Urinary bladder (tissue), 4 donors: ENCODE measurements around the gene AATF. TPM values are rescaled to one million over a fixed set of nuclear protein-coding genes. Genes with fewer than 3 reads are reported as not detected.
"Not testable (repeated sequence)": the region's sequence is repeated elsewhere in the genome, so short reads cannot be mapped to it uniquely, and the experiment has no call there.

Experiments used
- DNase-seq: peaks from one replicate; pipeline ENCODE4 v3.0.0-alpha.2; 2015; ENCODE audit errors: extremely low spot score
- H3K27ac ChIP-seq: one replicate; pipeline ENCODE4 v1.5.1; 2013; ENCODE audit warnings: low read depth, mild to moderate bottlenecking, moderate library complexity
- H3K36me3 ChIP-seq: one replicate; pipeline ENCODE4 v1.6.1; 2013; ENCODE audit warnings: mild to moderate bottlenecking, moderate library complexity; ENCODE audit not compliant: insufficient read depth
- H3K4me1 ChIP-seq: one replicate; pipeline ENCODE4 v1.6.1; 2013; ENCODE audit warnings: mild to moderate bottlenecking, moderate library complexity; ENCODE audit not compliant: insufficient read depth
- H3K4me3 ChIP-seq: one replicate; pipeline ENCODE4 v1.5.1; 2013; ENCODE audit warnings: low read depth, low read length
- WGBS: extraction: QIAGEN DNeasy Blood & Tissue Kit; methylation state at CpG from one replicate; pipeline ENCODE4 v1.1.7; 2013; 5-methylcytosine and 5-hydroxymethylcytosine counted together
- polyA plus RNA-seq: library from polyadenylated mRNA; stranded (reverse); fragments of 200-250 nt; gene quantifications from one replicate; pipeline ENCODE4 v1.2.3, GENCODE V29; 2013
- total RNA-seq: library from RNA; depleted of rRNA; stranded (reverse); fragments of >200 nt; gene quantifications from one replicate; pipeline ENCODE4 v1.2.3, GENCODE V29; 2014
- donor health status: healthy with polysubstance abuse.
- donor health status: healthy.

Gene AATF
- total and polyA plus RNA-seq, 2 donors: 11.3 to 46.0 TPM

DNA sequence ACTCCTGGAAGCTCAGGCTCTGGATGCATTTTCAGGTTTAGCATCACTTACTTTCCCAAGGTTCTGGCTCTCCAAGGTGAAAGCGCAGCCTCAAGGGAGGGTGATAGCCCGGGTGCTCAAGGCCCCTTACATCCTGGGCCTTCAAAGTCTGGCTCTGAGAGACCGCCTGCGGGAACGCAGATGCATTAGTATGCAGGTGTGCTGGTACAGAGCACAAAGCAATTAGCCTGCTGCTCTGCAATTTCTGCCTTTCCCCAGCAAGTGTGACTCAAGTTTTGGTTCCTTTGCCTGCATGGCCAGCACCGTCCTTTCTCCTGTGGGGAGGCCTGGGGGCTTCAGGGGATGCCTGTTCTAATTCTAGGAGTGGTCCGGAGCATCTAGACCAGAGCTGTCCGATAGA lies 116.2 kb downstream of the AATF start:
- Histone ChIP-seq H3K27ac (no peak overlapping the region), H3K4me1 (no peaks in the 10 kb centered on the region), H3K4me3 (no peak overlapping the region), H3K36me3 (no peaks in the 10 kb centered on the region)
- WGBS: 91% methylated on average over 8 of the region's 8 CpGs
- DNase-seq: no peak

DNA sequence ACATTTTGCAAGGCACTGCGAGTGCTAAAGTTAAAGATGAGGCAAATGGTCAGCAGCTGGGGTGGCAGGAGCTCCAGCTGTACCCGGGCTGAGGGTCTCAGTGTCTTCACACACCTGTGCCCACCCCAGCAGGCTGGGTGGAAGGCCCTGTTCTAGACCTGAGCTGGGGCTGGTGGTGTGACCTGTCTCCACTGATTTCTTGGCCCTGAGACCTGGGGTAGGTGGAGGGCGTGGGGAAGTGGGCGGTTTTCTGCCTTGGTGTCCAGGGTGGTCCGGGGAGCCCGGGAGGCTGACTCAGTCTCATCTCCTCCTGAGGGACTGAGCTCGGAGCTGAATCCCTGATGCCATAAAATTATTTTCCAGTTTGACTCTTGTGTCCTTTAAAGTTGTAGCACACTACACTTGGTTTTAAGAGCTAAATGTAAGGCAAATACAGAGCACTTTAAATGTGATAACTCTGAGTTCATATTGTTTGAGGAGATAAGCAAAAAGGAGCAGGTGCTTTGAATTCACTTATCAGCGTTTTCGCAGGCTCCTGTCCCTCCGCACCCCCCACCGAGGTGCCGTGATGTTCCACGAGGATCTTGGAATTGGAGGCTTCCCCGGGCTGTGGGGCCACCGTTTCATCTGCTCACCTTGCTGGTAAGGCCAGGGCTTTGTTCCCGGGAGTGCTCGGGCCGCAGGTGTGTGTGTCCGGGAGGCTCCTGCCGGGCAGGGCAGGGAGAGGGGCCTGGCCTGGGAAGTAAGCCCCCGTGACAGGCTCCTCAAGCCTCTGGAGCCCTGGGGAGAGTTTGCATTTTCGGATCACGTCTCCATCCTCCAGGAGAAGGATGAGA lies 117.0 kb downstream of the AATF start:
- WGBS: 65% methylated on average over 23 of the region's 23 CpGs
- H3K36me3 ChIP-seq: no peaks in the 10 kb centered on the region

DNA sequence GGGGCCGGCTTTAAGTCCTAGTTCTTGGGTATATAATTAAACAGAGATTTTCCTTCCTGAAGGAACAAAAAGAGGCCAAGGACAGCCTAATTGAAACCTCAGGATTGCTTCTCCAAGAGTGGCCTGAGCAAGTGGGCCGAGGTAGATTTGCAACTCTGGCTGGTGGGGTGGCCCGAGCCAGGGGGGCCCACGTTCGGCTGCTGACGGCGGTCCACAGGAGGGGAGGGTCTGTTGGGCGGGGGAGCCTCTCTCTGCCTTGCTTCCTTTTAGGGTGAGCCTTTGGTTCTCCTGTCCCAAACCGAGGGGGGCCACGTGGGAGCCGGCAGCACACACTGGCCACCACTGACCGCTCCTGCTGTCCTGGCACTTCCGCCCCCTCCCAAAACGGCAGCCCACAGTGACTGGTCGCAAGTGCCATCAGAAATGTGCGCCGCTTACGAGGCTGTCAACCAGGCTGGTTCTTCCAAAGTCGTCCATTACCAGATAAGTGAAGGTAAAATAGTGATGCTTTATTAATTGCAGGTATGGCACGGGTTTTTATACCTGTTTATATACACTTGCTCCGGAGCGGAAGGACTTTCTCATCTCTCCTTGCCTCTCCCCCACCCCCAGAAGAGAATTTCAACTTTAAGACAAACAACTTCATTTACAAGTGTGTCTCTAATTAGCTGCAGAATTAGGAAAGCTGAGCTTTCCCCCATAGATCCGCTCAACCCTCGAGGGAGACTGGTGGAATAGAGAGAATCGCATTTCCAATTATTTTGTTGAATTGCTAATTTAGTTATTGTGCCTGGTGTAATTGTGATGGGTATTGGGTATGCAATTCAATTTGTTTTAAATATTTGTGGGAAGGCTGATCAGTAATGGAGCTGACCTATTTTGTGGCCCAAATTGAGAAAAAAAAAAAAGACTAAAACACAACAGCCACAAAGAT lies 117.8 kb downstream of the AATF start:
- no peak overlapping the region for H3K27ac ChIP-seq
- WGBS: 69% methylated on average over 25 of the region's 25 CpGs
- no peak overlapping the region for H3K4me3 ChIP-seq
- no peaks in the 10 kb centered on the region for H3K4me1 ChIP-seq
- DNase-seq: no peak
- H3K36me3 ChIP-seq: no peaks in the 10 kb centered on the region

More for the DNA sequence above, 117.0 kb downstream of the AATF start:
- Histone ChIP-seq H3K4me3 (no peak overlapping the region), H3K4me1 (no peaks in the 10 kb centered on the region), H3K27ac (no peak overlapping the region)
- DNase-seq: no peak

DNA sequence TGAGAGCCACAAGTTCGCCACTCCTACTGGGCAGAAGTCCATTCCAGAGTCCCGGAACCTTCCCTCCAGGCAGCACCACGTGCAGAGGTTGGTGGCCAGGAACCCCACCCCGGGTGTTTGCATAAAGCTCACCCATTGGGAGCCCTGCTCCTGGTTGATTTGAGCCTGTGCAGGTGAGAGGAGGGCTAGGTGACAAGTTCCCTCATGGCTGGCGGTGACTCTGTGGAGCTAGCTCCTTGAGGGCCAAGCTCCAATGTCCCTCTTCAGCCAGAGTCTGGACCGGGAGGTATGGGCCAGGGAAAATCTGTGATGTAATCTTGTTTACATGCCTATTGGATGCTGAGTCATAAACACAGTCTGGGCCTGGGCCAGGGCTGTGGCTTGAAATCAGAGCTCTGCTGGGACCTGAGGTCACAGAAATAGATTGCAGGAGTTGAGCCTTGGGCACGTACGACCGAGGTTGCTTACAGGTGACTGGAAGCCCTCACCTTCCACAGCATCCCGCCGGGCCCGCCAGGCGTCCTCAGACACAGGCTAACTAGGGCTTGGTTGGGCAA lies 118.9 kb downstream of the AATF start:
- no peaks in the 10 kb centered on the region for H3K36me3 ChIP-seq
- no peaks in the 10 kb centered on the region for H3K4me1 ChIP-seq
- no peak for DNase-seq
- no peak overlapping the region for H3K4me3 ChIP-seq
- H3K27ac ChIP-seq: no peak overlapping the region
- WGBS: 53% methylated on average over 13 of the region's 13 CpGs

DNA sequence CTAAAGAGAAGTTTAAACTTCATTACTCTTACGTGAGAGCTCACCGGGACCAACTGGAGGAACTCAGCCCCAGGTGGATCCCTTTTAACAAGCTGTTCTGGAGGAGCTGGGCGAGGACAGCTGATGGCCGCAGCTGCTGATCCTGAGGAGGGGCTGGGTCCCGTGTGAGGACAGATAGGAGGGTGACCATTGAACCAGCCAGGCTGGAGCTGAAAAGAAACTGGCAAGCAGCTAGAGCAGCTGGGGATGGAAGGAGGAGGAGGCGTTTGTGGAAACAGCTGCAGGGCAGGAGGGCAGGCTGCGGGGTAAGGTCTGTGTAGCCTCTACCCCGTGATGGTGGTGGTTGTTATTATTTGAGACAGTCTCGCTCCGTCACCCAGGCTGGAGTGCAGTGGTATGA lies 119.5 kb downstream of the AATF start:
- WGBS: 48% methylated on average over 10 of the region's 10 CpGs
- no peak for DNase-seq
- Histone ChIP-seq H3K4me1 (no peaks in the 10 kb centered on the region), H3K4me3 (no peak overlapping the region), H3K36me3 (no peaks in the 10 kb centered on the region), H3K27ac (no peak overlapping the region)

DNA sequence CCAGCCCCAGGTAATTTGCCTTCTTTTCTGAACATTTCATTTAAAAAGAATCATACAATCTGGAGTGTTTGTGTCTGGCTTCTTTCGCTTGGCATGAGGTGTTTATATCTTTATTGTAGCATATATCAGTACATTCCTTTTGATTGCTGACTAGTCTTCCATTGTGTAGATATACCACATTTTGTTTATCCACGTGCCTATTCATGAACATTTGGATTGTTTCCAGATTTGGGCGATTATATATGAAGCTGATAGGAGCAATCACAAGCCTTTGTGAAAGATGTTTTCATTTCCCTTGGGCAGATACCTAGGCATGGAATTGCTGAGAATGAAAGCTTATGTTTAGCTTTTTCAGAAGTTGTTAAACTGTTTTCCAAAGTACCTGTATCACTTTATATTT lies 120.3 kb downstream of the AATF start:
- H3K4me3 ChIP-seq: no peak overlapping the region
- 91% methylated on average over 3 of the region's 3 CpGs for WGBS
- no peak overlapping the region for H3K27ac ChIP-seq
- no peaks in the 10 kb centered on the region for H3K4me1 ChIP-seq
- no peaks in the 10 kb centered on the region for H3K36me3 ChIP-seq
- DNase-seq: no peak

DNA sequence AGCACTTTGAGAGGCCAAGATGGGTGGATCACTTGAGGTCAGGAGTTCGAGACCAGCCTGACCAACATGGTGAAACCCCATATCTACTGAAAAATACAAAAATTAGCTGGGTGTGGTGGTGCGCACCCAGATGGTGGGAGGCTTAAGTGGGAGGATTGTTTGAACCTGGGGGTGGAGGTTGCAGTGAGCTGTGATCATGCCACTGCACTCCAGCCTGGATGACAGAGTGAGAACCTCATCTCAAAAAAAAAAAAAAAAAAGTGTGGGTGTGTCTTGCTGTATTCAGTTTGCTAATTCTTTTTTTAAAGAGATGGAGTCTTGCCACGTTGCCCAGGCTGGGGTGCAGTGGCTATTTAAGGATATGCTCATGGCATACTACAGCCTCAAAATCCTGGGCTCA lies 124.7 kb downstream of the AATF start:
- DNase-seq, H3K27ac ChIP-seq, H3K4me1 ChIP-seq, H3K4me3 ChIP-seq, H3K36me3 ChIP-seq: not testable (repeated sequence)
- WGBS: 77% methylated on average over 3 of the region's 3 CpGs

DNA sequence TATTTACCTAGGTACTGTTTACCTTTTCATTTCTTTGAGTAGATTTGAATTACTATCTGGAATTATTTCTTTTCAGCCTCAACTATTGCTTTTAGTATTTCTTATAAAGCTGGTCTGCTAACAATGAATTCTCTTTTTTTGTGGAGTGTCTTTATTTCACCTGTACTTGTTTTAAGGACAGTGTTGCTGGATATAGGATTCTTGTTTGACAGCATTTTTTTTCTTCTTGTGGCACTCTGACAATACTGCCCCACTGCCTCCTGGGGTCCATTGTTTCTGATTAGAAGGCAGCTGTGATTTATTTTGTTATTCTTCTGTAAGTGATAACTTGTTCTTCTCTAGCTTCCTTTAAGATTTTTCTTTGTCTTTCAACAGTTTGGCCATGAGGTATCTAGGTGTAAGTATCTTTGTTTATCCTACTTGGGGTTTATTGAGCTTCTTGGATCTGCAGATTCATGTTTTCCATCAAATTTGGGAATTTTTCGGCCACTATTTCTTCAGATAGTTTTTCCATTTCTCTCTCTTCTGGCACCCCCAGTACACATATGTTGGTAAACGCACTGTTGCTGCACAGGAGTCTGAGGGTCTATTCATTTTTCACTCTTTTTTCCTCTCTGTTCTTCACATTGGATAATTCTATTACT lies 130.4 kb downstream of the AATF start:
- WGBS: 97% methylated on average over 2 of the region's 2 CpGs
- Histone ChIP-seq H3K4me1 (no peaks in the 10 kb centered on the region), H3K27ac (no peak overlapping the region), H3K36me3 (no peaks in the 10 kb centered on the region), H3K4me3 (no peak overlapping the region)
- no peak for DNase-seq

DNA sequence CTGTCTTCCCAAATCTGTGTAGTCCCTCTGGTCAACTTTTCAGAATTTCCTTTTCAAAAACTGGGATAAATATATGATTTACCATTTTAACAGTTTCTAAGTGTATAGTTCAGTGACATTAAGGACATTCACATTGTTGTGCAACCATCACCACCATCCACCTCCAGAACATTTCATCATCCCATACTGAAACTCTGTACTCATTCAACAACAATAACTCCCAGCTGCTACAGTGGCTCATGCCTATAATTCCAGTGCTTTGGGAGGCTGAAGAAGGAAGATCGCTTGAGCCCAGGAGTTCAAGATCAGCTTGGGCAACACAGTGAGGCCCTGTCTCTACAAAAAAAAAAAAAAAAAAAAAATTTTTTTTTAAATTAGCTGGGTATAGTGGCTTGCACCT lies 131.0 kb downstream of the AATF start:
- 96% methylated on average over 1 of the region's 1 CpG for WGBS
- Histone ChIP-seq H3K4me3 (no peak overlapping the region), H3K36me3 (no peaks in the 10 kb centered on the region), H3K4me1 (no peaks in the 10 kb centered on the region), H3K27ac (no peak overlapping the region)
- no peak for DNase-seq

DNA sequence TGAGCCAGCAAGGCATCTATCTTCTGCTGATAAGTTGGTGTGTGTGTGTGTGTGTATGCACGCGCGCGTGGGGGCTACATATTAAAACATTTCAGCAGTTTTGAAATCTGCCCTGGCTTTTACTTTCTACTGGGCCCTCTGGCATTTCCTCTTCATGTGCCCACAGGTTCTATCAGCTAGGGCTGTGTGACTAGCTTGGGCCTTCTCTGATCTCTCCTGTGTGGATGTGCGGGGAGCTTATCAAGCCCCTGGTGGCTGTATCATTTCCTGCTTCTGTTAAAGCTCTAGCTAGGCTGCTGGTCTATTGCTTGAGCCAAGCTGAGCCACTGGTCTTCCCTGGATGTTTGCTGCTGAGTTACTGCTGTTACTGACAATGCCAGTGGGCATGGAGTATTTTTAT lies 132.5 kb downstream of the AATF start:
- DNase-seq: no peak
- Histone ChIP-seq H3K27ac (no peak overlapping the region), H3K36me3 (no peaks in the 10 kb centered on the region), H3K4me1 (no peaks in the 10 kb centered on the region), H3K4me3 (no peak overlapping the region)
- WGBS: 85% methylated on average over 5 of the region's 5 CpGs

DNA sequence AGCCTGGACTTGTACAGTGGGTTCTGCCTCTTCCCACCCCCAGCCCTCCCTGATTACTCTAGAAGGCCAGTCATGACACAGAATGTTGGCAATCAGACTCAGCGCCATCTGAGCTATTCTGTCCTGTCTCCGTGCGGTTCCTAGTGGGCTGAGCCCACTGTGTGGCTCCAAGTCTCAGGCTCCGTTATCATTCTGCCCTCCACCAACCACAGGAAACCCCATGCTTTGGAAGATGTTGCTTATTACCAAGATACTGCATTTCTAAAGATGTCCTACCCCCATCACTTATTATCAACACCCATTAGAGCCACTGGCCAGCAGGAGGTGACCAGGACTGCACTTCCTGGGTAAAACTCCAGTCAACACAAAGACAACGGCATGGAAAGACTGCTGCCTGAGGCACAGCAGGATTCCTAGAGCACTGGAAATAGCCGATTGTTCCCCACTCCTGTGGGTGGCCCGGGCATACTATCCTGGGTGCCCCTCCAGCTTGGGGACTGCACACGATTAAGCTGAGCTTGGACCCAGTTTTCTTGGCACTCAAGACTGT lies 133.6 kb downstream of the AATF start:
- H3K4me3 ChIP-seq: no peak overlapping the region
- H3K36me3 ChIP-seq: peaks cover 2% of the 10 kb centered on the region
- H3K4me1 ChIP-seq: no peaks in the 10 kb centered on the region
- WGBS: 81% methylated on average over 8 of the region's 8 CpGs
- DNase-seq: no peak
- no peak overlapping the region for H3K27ac ChIP-seq

DNA sequence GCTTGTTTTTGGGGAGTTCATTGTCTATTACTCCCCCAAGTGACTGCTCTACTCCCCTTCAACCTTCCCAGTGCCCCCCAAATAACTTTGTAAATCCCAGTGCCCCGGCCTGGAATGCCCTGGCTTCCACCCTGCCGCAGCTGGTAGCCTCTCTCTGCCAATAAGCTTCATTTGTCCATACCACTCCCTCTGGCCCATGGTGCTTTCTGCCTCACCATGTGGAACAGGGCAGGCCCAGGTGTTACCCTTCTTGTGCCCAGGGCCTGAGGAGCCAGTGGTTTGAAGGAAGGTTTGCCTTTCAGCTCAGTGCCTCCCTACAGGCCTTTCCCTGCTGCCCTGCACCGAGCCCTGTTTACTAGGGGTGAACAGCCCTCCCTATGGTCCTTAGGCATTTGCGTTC lies 134.2 kb downstream of the AATF start:
- Histone ChIP-seq H3K4me3 (no peak overlapping the region), H3K4me1 (no peaks in the 10 kb centered on the region), H3K27ac (no peak overlapping the region), H3K36me3 (peaks cover 2% of the 10 kb centered on the region)
- 71% methylated on average over 4 of the region's 4 CpGs for WGBS
- DNase-seq: no peak

DNA sequence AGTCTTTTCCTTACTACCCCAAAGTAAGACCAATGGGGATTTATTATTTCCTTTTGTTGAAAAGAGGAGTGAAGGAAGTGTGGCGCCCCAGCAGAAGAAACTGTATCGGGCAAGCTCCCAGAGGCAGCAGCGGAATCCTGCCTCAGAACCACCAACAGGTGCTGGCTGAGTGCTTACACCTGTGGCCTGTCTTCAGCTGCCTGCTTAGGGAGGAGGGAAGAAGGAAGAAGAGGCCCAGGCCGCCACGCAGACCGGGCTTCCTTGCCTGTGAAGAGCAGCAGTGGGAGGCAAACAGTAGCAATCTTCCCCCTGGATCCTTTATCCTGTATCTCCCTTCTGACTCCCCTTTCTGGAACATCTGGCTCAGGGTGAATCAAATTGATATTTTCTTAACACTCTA lies 134.7 kb downstream of the AATF start:
- Histone ChIP-seq H3K4me3 (no peak overlapping the region), H3K36me3 (peaks cover 2% of the 10 kb centered on the region), H3K4me1 (no peaks in the 10 kb centered on the region), H3K27ac (no peak overlapping the region)
- DNase-seq: no peak
- WGBS: 66% methylated on average over 6 of the region's 6 CpGs
